NCI-H524 treated with DMSO at 0.1 percent for 48 hours (cell line): ENCODE results near the gene NBEAL1.
A peak's percentile ranks its signal among the peaks of the same experiment; 100 is the strongest.
"Not testable (repeated sequence)": the region's sequence is repeated elsewhere in the genome, so short reads cannot be mapped to it uniquely, and the experiment has no call there.

Source experiments
- DNase-seq: peaks from one replicate; lab custom pipeline; 2025; lab: John Stamatoyannopoulos, UW

The NBEAL1 gene

DNA sequence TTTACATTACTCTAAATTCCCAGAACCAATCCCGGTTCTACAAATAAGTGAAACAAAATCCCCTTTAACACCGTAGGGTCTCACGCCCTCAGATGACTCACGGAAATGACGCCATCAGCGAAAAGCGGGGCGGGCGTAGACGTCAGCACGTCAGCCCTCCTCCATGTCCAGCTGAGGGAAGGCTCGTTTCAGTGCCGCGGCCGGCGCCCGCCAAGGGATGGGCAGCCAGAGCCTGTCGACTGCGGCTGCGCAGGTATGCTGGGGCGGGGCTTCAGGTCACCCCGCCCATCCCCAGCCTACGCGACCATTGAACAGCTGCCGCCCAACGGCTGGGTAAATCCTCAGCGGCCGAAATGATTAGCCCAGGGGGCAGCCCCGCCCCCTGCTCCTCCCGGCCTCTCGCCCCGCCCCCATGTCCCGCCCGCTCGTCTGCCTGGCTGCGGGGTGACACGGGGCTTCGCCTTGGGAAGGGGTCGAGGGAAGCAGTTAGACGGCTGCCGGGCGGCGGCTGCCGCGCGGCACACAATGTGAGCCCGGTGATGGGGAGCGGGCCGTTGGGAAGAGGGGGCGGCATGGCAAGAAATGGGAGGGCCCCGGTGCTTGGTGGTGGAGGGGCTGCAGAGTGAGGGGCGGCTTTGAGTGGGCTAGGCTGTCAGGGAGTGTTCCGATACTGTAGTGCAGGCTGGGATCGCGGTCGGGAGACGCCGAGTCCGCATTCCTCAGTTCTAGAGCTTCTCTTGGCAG is at the start of gene NBEAL1:
Gene NBEAL1, plus strand, starts transcription at position 420 of the 744 bp plus-strand sequence. CDS start 1,510 bp downstream, outside the sequence.
- peak; percentile 50 for DNase-seq

DNA sequence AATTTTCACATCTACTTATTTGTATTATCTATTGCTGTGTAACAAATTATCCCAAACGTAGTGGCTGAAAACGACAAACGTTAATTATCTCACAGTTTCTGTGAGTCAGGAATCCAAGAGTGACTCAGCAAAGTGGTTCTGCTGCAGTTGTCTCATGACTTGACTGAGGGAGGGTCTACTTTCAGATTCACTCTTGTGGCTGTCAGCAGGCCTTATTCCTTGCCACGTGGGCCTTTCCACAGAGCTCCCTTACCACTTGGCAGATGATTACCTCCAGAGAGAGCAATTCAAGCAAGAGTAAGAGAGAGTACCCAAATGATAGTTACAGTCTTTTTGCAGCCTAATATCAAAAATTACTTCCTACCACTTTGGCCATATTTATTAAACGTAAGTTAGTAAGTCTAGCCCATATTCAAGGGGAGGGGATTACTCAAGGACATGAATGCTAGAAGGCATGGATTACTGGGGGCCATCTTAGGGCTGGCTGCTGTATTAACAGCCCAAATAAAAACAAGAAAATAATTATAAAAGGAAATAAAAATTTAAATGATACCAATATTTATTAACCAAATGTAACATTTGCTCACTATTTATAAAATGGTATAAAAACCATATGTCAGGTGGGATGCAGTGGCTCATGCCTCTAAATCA is 48.7 kb upstream of the NBEAL1 start:
- DNase-seq, result no peak

DNA sequence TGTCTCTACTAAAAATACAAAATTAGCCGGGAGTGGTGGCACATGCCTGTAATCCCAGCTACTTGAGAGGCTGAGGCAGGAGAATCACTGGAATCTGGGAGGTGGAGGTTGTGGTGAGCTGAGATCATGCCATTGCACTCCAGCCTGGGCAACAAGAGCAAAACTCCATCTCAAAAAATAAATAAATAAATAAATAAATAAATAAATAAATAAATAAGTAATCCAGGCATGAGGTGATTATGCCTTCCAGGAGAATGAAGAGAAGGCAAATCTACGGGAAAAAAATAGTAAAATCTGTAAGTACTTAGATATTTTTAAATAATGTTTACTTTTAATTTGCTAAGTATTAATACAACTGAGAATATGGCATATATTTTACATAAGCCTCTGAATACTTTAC is 45.3 kb upstream of the NBEAL1 start:
- DNase-seq, result not testable (repeated sequence)

DNA sequence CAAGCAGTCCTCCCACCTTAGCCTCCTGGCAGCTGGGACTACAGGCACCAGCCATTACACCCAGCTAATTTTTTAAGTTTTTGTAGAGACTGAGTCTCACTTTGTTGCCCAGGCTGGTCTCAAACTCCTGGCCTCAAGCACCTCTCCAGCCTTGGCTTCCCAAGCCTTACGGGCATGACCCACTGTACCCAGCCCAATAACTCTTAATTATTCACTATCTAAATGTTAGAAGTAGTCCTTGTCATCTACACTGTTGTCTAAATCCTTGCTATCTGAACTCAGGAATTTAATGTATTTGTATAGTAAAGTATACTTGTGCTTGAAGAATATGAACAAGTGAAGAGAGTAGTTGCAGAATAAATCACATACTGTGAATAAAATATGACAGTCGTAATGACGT is 37.9 kb upstream of the NBEAL1 start:
- DNase-seq, result no peak

DNA sequence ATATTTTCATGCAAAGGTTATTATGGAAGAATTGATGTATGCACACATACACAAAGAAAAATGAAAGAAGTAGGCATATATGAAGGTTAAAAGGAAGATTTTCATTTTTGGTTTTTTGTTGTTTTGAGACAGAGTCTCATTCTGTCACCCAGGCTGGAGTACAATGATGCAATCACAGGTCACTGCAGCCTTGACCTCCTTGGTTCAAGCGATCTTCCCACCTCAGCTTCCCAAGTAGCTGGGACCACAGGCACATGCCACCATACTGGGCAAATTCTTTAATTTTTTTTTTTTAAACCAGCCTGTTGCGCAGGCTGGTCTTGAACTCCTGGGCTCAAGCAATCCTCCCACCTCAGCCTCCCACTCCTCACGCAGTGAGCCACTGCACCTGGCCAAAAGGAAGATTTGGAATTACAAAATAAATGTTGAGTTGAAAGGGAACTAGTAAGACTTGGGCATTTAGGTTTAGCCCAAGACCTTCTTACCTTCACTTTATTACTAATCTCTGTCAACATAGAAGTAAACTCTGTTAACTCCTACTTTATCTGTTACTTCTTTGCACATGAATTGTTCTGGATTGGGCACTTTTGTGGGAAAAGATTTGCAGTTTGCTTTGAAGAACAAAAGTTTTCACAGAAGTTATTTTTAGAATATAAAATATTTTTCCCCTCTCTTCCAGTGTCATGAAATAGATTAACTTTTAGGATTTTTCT is 31.7 kb upstream of the NBEAL1 start:
- DNase-seq, result no peak

DNA sequence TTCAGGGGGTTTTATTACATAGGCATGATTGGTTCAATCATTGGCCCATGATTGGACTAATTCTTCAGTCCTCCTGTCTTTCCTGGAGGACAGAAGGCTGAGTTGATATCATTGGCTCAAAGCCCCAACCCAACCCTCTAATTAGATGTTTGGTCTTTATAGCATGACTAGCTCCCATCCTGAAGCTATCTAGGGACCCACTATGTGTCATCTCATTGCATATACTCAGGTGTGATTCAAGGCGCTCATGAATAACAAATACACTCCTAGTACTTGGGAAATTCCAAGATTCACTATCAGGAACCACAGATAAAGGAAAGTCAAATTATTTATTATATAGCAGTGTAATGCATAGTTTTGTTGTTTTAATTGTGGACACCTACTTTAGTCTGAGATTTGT is 24.9 kb upstream of the NBEAL1 start:
- no peak for DNase-seq

DNA sequence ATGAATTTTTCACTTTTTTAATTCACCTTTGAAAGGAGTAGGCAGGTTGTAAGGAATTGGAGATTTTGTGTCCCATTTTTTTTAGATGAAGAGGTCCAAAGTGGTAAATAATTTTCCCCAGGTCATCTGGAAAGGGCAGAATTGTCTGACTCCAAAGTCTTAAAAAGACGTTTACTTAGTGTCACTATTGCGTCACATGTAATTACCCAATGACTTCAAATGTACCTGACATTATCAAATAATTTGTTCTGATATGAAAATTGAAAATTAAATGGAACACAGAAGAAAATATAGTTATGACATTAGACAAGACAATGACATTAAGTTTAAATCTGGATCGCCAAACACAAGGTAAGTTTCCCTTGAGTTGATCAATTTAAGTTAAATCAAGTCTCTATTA is 24.2 kb upstream of the NBEAL1 start:
- no peak for DNase-seq

DNA sequence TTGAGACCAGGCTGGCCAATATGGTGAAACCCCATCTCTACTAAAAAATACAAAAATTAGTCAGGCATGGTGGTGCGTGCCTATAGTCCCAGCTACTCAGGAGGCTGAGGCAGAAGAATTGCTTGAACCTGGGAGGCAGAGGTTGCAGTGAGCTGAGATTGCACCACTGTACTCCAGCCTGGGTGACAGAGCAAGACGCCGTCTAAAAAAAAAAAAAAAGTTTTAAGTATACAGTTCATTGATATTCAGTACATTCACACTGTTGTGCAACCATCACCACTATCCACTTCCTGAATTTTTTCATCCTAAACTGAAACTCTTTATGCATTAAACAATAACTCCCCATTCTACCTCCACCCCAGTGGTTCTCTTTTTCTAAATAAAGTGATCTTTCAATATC is 17.6 kb upstream of the NBEAL1 start:
- DNase-seq, result not testable (repeated sequence)

DNA sequence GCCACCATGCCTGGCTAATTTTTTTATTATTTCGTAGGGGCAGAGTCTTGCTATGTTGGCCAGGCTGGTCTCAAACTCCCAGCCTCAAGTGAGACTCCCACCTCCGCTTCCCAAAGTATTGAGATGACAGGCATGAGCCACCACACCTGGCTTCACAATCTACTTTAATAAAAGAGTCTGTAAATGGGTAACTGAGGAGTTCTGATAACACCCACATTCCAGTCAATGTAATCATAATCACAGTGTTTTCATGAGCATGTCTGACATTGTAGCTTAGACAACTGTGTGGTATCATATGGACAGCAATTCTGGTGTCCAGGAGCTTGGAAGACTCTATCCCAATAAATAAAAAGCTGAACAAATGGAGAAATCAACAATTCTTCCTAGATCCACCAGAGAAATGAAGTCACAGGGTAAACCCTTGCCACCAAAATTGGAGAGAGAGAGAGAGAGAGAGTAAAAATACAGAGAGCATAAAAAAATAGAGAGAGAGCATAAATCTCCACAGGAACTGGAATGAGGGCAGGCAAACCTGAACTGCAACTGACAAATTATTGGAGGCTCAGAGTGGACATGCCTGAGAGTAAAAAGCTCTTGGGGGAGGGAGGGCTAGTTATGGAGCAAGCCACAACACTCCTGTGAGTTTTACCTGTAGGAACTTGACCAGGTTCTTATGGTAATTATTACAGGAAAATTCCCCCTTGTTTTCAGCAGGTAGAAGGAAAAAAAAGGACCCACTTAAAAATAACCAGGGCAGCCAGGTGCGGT is 12.4 kb upstream of the NBEAL1 start:
- DNase-seq, result no peak

DNA sequence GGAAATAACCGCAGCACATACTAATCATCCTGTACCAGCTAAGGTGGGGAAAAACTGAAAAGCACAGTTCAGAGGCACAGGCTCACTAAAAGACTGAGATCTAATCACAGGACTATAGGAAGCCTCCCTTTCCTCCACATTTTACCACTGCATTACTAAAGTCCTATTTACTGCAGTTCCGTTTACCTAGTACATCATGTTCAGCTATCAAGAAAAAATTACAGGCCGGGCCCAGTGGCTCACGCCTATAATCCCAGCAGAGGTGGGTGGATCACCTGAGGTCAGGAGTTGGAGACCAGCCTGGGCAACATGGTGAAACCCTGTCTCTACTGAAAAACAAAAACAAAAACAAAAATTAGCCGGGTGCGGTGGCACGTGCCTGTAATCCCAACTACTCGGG is 11.0 kb upstream of the NBEAL1 start:
- DNase-seq, result no peak

DNA sequence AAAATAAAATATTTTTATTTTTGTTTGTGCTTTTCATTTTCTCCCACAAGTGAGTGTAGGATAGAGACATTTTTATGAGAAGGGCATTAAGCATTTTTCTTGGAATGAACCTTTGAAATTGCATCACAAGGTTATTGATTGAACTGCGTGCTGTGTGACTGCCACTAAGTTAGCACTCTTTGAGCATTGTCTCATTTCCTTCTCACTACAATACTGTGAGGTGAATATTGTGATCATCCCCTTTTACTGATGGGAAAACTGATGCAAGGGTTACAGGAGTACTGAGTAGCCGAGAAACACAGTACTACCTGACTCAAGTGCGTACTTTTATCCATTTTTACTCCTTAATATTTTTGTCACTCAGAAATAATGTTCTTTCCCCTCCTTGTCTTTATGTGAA is 2.0 kb downstream of the NBEAL1 start:
- DNase-seq, result no peak

DNA sequence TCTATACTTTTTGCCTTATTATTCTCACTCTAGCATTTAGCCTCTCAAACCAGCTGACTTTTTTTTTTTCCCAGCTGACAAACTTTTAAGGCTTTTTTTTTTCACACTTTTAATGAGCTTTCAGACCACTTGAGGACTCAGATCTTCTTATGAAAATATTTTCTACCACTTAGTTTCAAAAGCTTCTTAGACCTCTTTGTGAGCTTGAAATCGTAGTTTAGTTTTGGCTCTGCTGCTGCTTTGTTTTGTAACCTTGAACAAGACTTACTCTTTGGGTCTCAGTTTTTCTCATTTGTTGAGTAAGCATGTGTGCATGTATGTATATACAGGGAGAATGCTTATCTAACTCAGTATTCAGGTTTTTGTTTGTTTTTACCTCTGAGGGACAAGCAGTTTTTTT is 3.5 kb downstream of the NBEAL1 start:
- DNase-seq, result no peak

DNA sequence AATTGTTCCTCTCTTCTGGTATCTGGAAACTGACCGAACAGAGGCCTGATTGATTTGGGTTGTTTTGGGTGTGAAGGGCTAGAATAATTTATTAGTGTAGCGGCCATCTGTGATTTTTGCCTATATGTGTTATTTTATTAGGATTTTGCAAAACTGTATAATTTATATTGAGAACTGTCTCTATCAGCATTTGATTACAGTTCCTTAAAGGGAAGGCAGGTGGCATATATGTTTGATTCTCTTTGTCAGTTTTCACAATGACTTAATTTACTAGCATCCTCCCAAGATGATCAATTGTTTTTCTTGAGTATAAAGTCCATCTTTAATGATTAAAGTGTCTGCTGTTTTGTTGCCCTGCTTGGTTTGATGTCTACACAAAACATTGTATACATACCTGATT is 4.5 kb downstream of the NBEAL1 start:
- no peak for DNase-seq

DNA sequence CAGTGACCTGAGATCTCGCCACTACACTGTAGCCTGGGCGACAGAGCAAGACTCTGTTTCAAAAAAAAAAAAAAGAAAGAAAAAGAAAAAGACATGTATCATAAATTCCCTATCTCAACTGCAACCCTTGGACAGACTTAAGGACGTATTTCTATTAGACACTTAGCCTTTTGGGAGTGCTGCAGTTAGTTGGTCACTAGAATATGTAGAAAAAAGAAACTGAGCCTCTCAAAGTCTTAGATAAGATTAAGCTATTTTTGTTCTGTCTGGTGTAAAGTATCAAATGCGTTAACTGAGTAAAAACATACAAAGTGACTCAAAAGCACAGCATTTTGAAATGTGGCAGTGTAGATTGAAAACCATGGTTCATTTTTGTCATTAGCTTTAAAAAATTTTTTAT is 7.3 kb downstream of the NBEAL1 start:
- DNase-seq, result no peak

DNA sequence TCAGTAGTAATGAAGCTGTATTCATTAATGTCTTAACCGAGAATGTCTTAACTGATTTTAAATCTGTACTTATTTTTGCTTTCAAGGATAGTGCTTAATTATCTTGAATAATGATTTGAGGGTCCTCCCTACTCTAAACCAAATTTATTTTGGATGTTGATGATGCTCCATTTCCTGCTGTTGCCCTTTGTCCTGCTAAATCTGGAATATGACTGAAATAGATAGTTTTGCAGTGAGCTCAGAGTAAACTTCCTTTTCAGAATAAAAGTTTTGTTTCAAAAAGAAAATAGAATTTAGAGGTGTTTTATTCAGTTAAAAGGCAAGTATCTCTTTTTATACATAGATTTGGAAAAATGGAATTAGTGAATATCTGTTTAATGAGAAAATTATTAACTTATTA is 8.1 kb downstream of the NBEAL1 start:
- no peak for DNase-seq

DNA sequence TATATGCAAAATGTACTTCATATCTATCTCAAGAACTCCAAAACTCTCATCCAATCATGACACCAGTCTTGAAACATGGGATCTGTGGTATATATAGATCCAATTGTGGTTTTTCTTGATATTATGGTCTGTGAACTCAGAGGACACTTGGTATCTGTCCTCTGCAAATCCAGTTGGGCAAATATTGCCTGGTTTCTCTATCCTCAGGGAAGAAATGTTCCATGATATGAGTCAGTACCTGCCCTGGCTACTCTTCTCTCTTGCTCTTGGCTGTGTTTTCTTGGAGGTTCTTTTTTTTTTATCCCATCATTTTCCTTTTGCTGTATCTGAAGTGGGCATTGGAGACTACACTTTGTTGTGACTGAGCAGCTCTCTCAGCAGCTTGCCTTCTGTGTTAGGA is 10.9 kb downstream of the NBEAL1 start:
- no peak for DNase-seq

DNA sequence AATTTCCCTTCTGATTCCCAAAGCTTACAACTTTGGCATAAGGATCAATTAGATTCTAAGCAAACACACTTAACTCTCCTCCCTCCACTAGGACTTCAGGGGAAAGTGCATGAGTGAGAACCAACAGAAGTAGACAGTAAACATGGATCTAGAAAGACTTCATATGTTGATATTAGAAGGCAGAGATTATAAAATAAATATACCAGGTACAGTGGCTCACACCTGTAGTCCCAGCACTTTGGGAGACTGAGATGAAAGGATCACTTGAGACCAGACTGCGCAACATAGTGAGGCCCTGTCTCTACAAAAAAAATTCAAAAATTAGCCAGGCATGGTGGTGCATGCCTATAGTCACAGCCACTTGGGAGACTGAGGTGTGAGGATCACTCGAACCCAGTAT is 15.9 kb downstream of the NBEAL1 start:
- DNase-seq, result no peak

DNA sequence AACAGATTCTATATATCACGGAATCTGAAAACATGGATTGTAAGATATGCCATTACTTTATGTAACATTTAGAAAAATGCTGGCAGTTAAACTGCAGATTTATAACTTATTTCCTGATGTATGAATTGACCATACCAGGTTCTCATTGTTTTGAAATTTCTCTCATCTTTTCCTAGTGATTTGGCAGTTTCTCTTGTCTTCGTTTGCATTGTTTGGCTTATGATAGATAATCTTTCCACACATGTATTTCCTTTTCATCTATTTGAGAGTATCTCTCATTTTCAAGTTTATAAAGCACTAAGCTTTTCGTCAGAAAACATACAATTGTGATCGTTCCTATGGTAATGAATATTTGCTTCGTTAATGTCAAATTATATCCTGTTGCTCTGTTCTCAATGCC is 16.3 kb downstream of the NBEAL1 start:
- DNase-seq, result no peak

DNA sequence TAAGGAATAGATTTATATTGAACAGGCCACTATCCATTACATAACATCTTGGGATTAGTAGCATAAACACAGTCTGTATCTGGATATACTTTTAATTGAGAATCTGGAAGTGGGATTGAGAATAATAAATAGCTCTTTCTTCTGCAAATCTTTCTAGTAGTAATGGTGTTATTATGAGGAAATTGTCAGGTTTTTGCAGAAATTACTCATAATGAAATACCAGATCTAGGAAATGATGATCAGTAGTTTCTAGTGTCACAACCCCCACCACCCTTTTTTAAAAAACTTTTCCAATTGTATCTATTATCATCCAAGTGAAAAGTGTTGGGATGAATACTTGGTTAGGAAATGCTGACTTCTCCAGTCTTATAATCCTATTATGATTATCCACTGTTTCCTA is 18.7 kb downstream of the NBEAL1 start:
- DNase-seq, result no peak

DNA sequence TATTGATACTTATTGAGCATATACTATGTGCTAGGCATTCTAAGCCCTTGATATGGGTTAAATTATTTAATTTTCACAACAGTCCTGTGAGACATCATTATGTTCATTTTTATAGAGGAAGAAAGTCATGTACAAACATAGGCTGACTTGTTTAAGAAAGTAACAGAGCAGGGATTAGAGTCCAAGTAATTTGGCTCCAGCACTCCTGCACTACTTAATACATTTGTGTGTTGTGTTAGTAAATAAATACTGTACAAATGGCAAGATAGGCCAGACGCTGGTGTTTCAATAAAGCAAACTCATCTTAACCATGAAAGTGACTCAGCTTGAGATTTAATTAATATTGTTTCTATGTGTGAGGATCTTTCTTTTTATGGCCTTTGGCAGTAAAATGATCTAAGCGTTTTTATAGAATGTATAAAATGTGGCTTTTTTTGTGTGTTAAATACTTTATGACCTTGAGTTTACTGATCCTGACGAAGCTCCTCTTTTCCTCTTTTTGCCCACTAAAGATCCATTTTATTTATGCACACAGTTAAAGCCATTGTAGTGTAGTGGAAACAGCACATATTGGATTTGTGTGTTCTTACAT is 21.3 kb downstream of the NBEAL1 start:
- no peak for DNase-seq

DNA sequence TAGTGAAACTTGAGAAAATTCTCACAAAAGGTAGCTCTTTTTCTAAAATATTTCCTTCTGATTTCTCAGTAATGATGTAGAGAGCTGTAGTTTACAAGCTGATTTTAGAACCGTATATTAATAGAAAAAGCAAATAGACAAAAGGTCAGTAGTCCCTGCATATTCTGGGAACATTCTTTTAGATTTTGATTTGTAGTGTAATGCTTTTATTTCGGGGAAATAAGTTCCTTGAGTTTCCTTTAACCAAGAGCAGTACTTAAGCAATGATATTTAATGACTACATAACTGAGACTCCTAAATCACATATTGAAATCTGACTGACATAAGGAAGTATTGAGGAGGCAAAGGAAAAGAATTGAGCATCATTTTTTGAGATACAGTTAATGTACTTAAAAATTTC is 22.4 kb downstream of the NBEAL1 start:
- no peak for DNase-seq

DNA sequence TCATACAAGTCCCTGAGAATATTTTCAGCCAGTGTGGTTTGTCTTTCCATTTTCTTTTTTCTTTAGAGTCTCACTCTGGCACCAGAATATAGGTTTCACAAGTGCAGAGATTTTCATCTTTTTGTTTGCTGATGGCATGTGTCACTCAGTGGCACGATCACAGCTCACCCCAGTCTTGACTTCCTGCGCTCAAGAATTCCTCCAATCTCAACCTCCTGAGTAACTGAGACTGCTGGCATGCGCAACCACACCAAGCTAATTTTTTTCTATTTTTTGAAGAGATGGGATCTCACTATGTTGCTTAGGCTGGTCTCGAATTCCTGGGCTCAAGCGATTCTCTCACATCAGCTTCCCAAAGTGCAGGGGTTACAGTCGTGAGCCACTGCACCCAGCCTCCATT is 23.9 kb downstream of the NBEAL1 start:
- DNase-seq, result no peak
